Esophagus squamous epithelium (tissue), 4 donors: ENCODE measurements around the gene NELL1.

Experiments used
- POLR2A ChIP-seq, 4 donors: fragments of 450-650 bp; IDR thresholded peaks; one replicate each; pipeline ENCODE4 v1.6.1; 2017; ENCODE audit warnings: antibody characterized with exemption in 4 of 4, mild to moderate bottlenecking in 4 of 4, moderate library complexity in 3 of 4
- TF ChIP-seq, protein P1 (sequence below), 6 experiments: fragments of 450-650 bp in 4 of 6; fragments of 200-600 bp in 2 of 6; sonication (generic) in 2 of 6; IDR thresholded peaks; one replicate each; pipeline ENCODE4 v1.5.1; 2016 to 2019; ENCODE audit warnings: antibody characterized with exemption in 6 of 6, mild to moderate bottlenecking in 4 of 6, moderate library complexity in 4 of 6

DNA sequence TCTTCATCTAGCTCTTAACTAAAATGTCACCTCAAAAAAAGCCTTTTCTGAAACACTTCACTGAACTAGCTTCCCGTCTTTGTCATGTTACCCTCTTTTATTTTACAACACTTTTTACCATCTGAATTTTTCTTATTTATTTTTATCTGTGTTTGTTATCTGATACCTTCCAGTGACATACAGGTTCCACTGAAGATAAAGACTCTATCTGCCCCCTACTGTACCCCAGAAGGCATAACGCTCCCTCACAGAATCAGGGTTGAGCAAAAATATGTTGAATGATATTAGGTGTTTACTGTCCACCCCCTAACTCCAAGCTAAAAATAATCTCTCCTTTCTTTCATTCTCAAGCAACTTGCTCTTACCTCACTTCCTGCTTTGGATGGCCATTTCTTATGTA lies 654.2 kb downstream of the NELL1 start:
- TF ChIP-seq, protein P1, sequence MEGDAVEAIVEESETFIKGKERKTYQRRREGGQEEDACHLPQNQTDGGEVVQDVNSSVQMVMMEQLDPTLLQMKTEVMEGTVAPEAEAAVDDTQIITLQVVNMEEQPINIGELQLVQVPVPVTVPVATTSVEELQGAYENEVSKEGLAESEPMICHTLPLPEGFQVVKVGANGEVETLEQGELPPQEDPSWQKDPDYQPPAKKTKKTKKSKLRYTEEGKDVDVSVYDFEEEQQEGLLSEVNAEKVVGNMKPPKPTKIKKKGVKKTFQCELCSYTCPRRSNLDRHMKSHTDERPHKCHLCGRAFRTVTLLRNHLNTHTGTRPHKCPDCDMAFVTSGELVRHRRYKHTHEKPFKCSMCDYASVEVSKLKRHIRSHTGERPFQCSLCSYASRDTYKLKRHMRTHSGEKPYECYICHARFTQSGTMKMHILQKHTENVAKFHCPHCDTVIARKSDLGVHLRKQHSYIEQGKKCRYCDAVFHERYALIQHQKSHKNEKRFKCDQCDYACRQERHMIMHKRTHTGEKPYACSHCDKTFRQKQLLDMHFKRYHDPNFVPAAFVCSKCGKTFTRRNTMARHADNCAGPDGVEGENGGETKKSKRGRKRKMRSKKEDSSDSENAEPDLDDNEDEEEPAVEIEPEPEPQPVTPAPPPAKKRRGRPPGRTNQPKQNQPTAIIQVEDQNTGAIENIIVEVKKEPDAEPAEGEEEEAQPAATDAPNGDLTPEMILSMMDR (IDR thresholded peaks at IDR 0.05), result no peak
- TF ChIP-seq POLR2A (IDR thresholded peaks at IDR 0.05), result no peak
